ENCODE data around the gene BTNL2.

The BTNL2 gene

GRCh38 chr6:32413427-32414047 lies 6.6 kb upstream of the BTNL2 start:
- peak; percentile 89 for DNase-seq

- no peak for DNase-seq
Measured at GRCh38 chr6:32411566-32412327, 4.8 kb upstream of the BTNL2 start.

- DNase-seq, result no peak
Measured at GRCh38 chr6:32410906-32411305, 3.9 kb upstream of the BTNL2 start.

- DNase-seq, result no peak
Measured at GRCh38 chr6:32406197-32406596, 784 bp downstream of the BTNL2 start.

GRCh38 chr6:32405656-32406055 lies 1.3 kb downstream of the BTNL2 start:
- no peak for DNase-seq

- no peak for DNase-seq
Measured at GRCh38 chr6:32402812-32403211, 4.2 kb downstream of the BTNL2 start.

- DNase-seq, result no peak
Measured at GRCh38 chr6:32401284-32401963, 5.6 kb downstream of the BTNL2 start.

- no peak for DNase-seq
Measured at GRCh38 chr6:32397252-32397920, 9.6 kb downstream of the BTNL2 start.

GRCh38 chr6:32396028-32396427 lies 11.0 kb downstream of the BTNL2 start:
- DNase-seq, result no peak

- DNase-seq, result no peak
Measured at GRCh38 chr6:32393665-32394420, 13.1 kb downstream of the BTNL2 start.

- no peak for DNase-seq
Measured at GRCh38 chr6:32391505-32391904, 15.5 kb downstream of the BTNL2 start.

GRCh38 chr6:32387589-32388340 lies 19.2 kb downstream of the BTNL2 start:
- DNase-seq, result no peak

GRCh38 chr6:32386040-32386439 lies 20.9 kb downstream of the BTNL2 start:
- DNase-seq, result no peak

GRCh38 chr6:32382757-32383420 lies 24.1 kb downstream of the BTNL2 start:
- DNase-seq, result no peak

- no peak for DNase-seq
Measured at GRCh38 chr6:32379545-32379944, 27.4 kb downstream of the BTNL2 start.

- DNase-seq, result no peak
Measured at GRCh38 chr6:32375739-32376529, 31.0 kb downstream of the BTNL2 start.

- no peak for DNase-seq
Measured at GRCh38 chr6:32371803-32372202, 35.2 kb downstream of the BTNL2 start, which contains the start of gene TSBP1. Gene TSBP1 (minus strand): TSS chr6:32371903. CDS start chr6:32371706, 197 bp downstream.

- DNase-seq, result no peak
Measured at GRCh38 chr6:32371229-32371628, 35.8 kb downstream of the BTNL2 start.

GRCh38 chr6:32370505-32370904 lies 36.5 kb downstream of the BTNL2 start:
- DNase-seq, result no peak

GRCh38 chr6:32369660-32370059 lies 37.3 kb downstream of the BTNL2 start:
- no peak for DNase-seq
